HT1080 (cell line): ENCODE measurements around the gene PXDN. TPM values are rescaled to one million over a fixed set of nuclear protein-coding genes. Genes with fewer than 3 reads are reported as not detected.

Experiments used
- DNase-seq: peaks from one replicate; pipeline ENCODE4 v3.0.0-alpha.2; 2015; ENCODE audit warnings: low read depth
- total RNA-seq: library from RNA; depleted of rRNA; stranded (reverse); fragments of >200 nt; shearing (Covaris generic); gene quantifications from 2 replicates; pipeline ENCODE4 v1.2.3, GENCODE V29; 2014

PXDN gene
- total RNA-seq, 1 experiment from 2014 or later: 0.88 TPM

- DNase-seq: no peak
Measured at GRCh38 chr2:1754461-1755170, 10.3 kb upstream of the PXDN start.

GRCh38 chr2:1754046-1754445 lies 9.7 kb upstream of the PXDN start:
- no peak for DNase-seq

GRCh38 chr2:1752751-1753150 lies 8.4 kb upstream of the PXDN start:
- DNase-seq: no peak

GRCh38 chr2:1751767-1752725 lies 7.7 kb upstream of the PXDN start:
- no peak for DNase-seq

GRCh38 chr2:1750933-1751766 lies 6.8 kb upstream of the PXDN start:
- DNase-seq: peak; percentile 55

GRCh38 chr2:1750270-1750932 lies 6.1 kb upstream of the PXDN start:
- DNase-seq: no peak

GRCh38 chr2:1749489-1750119 lies 5.3 kb upstream of the PXDN start:
- DNase-seq: no peak

GRCh38 chr2:1748741-1749488 lies 4.6 kb upstream of the PXDN start:
- DNase-seq: no peak

- DNase-seq: no peak
Measured at GRCh38 chr2:1748176-1748740, 3.9 kb upstream of the PXDN start.

GRCh38 chr2:1747065-1747941 lies 3.0 kb upstream of the PXDN start:
- DNase-seq: no peak

GRCh38 chr2:1746174-1747064 lies 2.1 kb upstream of the PXDN start:
- DNase-seq: no peak

- no peak for DNase-seq
Measured at GRCh38 chr2:1745171-1746023, 1.1 kb upstream of the PXDN start.

GRCh38 chr2:1744151-1744445 lies 217 bp downstream of the PXDN start:
- DNase-seq: no peak

GRCh38 chr2:1743396-1744150 lies 742 bp downstream of the PXDN start:
- no peak for DNase-seq

- no peak for DNase-seq
Measured at GRCh38 chr2:1742681-1743395, 1.5 kb downstream of the PXDN start.
